Upper lobe of left lung (tissue), 4 donors: ENCODE measurements around the gene ZNF778.

ENCODE experiments used
- CTCF ChIP-seq, 6 experiments: fragments of 450-650 bp in 4 of 6; fragments of 200-600 bp in 2 of 6; sonication (generic) in 2 of 6; IDR thresholded peaks; one replicate each; pipeline ENCODE4 v1.5.1; 2016 to 2019; ENCODE audit warnings: antibody characterized with exemption in 6 of 6
- EP300 ChIP-seq, 4 donors: sonication (generic); formaldehyde crosslinking; IDR thresholded peaks; one replicate each; pipeline ENCODE4 v1.5.1; 2017; ENCODE audit warnings: antibody characterized with exemption in 4 of 4, control low read depth in 2 of 4
- POLR2AphosphoS5 ChIP-seq, 2 donors: sonication (generic); formaldehyde crosslinking; IDR thresholded peaks; one replicate each; pipeline ENCODE4 v1.5.1; 2017; ENCODE audit warnings: antibody characterized with exemption in 2 of 2

- TF ChIP-seq CTCF (IDR thresholded peaks at IDR 0.05) (no peak), EP300 (IDR thresholded peaks at IDR 0.05) (no peak), POLR2AphosphoS5 (IDR thresholded peaks at IDR 0.05) (no peak)
These were observed 21.9 kb upstream of the ZNF778 start for GRCh38 chr16:89195521-89196171.
